Measurements from ENCODE around the gene ABHD12B.

The ABHD12B gene

GRCh38 chr14:50839691-50840090, 32.2 kb upstream of the ABHD12B start:
- TF ChIP-seq CTCF (IDR thresholded peaks at IDR 0.05; ENCODE audit: low read depth, low read length, missing control alignments) = no peak
- H3K4me3 ChIP-seq (ENCODE audit: low read depth, low read length) = no peak overlapping the region
- no peak for DNase-seq (ENCODE audit: low read depth)

- H3K4me3 ChIP-seq (ENCODE audit: low read depth, low read length) = no peak overlapping the region
- DNase-seq (ENCODE audit: low read depth) = no peak
- TF ChIP-seq CTCF (IDR thresholded peaks at IDR 0.05; ENCODE audit: low read depth, low read length, missing control alignments) = no peak
Observed at GRCh38 chr14:50844391-50844790, 27.5 kb upstream of the ABHD12B start.

GRCh38 chr14:50845166-50845565, 26.7 kb upstream of the ABHD12B start:
- no peak overlapping the region for H3K4me3 ChIP-seq (ENCODE audit: low read depth, low read length)
- TF ChIP-seq CTCF (IDR thresholded peaks at IDR 0.05; ENCODE audit: low read depth, low read length, missing control alignments) = no peak
- DNase-seq (ENCODE audit: low read depth) = no peak

- TF ChIP-seq CTCF (IDR thresholded peaks at IDR 0.05; ENCODE audit: low read depth, low read length, missing control alignments) = no peak
- DNase-seq (ENCODE audit: low read depth) = no peak
Observed at GRCh38 chr14:50846226-50846880, 25.5 kb upstream of the ABHD12B start.

GRCh38 chr14:50853891-50854290, 18.0 kb upstream of the ABHD12B start:
- DNase-seq (ENCODE audit: low read depth) = no peak
- no peak overlapping the region for H3K4me3 ChIP-seq (ENCODE audit: low read depth, low read length)
- TF ChIP-seq CTCF (IDR thresholded peaks at IDR 0.05; ENCODE audit: low read depth, low read length, missing control alignments) = no peak

More at GRCh38 chr14:50846226-50846880, 25.5 kb upstream of the ABHD12B start:
- no peak overlapping the region for H3K4me3 ChIP-seq (ENCODE audit: low read depth, low read length)

GRCh38 chr14:50854521-50854920, 17.3 kb upstream of the ABHD12B start:
- H3K4me3 ChIP-seq (ENCODE audit: low read depth, low read length) = no peak overlapping the region
- no peak for DNase-seq (ENCODE audit: low read depth)
- TF ChIP-seq CTCF (IDR thresholded peaks at IDR 0.05; ENCODE audit: low read depth, low read length, missing control alignments) = no peak

- no peak for TF ChIP-seq CTCF (IDR thresholded peaks at IDR 0.05; ENCODE audit: low read depth, low read length, missing control alignments)
- no peak overlapping the region for H3K4me3 ChIP-seq (ENCODE audit: low read depth, low read length)
- DNase-seq (ENCODE audit: low read depth) = no peak
Observed at GRCh38 chr14:50855558-50855957, 16.3 kb upstream of the ABHD12B start.
